Measurements from ENCODE around the gene MAP10.

Gene MAP10

GRCh38 chr1:232792949-232793348, 12.3 kb upstream of the MAP10 start:
- no peaks in the 10 kb centered on the region for H3K4me1 ChIP-seq
- H3K36me3 ChIP-seq: no peaks in the 10 kb centered on the region
- intact Hi-C loops (cut with DNase I; ENCODE audit: low total_unique reads): no loop called here
- H3K27ac ChIP-seq: no peak overlapping the region
- no peak for DNase-seq
- no peak for TF ChIP-seq CTCF (IDR thresholded peaks at IDR 0.05)
- no peaks in the 10 kb centered on the region for H3K9me3 ChIP-seq
- peaks cover 0 to 3% of the 10 kb centered on the region in 2 donors for H3K27me3 ChIP-seq
- no peak overlapping the region for H3K4me3 ChIP-seq

DNA sequence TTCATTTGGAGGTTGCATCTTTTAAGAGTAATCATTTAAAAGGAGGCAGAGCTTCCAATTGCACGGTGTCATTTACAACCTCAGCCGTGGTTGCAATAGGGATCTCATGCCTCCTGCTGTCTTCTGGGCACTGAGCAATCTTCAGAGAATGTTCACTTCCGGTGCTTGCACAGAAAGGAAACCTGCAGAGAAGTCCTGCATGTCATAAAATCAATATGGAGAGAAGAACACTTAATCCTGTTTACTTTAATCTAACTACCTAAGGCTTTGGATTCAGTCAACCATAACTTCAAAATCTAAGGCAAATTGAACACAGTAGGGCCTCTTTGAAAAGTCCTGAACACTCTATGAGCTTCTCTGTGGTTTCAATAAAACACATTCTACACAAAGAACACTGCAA, 11.3 kb upstream of the MAP10 start:
- Histone ChIP-seq H3K4me1 (no peaks in the 10 kb centered on the region), H3K36me3 (no peaks in the 10 kb centered on the region)

GRCh38 chr1:232795497-232796053, 9.6 kb upstream of the MAP10 start:
- intact Hi-C loops (cut with DNase I; ENCODE audit: low total_unique reads): no loop called here
- no peak for TF ChIP-seq CTCF (IDR thresholded peaks at IDR 0.05)
- Histone ChIP-seq H3K4me1 (no peaks in the 10 kb centered on the region), H3K4me3 (no peak overlapping the region), H3K27me3 (no peaks in the 10 kb centered on the region), H3K9me3 (no peaks in the 10 kb centered on the region), H3K27ac (no peak overlapping the region), H3K36me3 (no peaks in the 10 kb centered on the region)
- no peak for DNase-seq

More for the DNA sequence above, 11.3 kb upstream of the MAP10 start:
- Histone ChIP-seq H3K9me3 (no peaks in the 10 kb centered on the region), H3K27me3 (no peaks in the 10 kb centered on the region), H3K4me3 (no peak overlapping the region), H3K27ac (no peak overlapping the region)
- no peak for DNase-seq
- intact Hi-C loops (cut with DNase I; ENCODE audit: low total_unique reads): no loop called here
- TF ChIP-seq CTCF (IDR thresholded peaks at IDR 0.05): no peak

GRCh38 chr1:232797856-232798510, 7.2 kb upstream of the MAP10 start:
- intact Hi-C loops (cut with DNase I; ENCODE audit: low total_unique reads): no loop called here
- no peak for TF ChIP-seq CTCF (IDR thresholded peaks at IDR 0.05)
- no peaks in the 10 kb centered on the region for H3K9me3 ChIP-seq
- no peaks in the 10 kb centered on the region for H3K4me1 ChIP-seq
- no peaks in the 10 kb centered on the region for H3K27me3 ChIP-seq
- no peak overlapping the region for H3K4me3 ChIP-seq
- H3K27ac ChIP-seq: no peak overlapping the region
- DNase-seq: no peak
- no peaks in the 10 kb centered on the region for H3K36me3 ChIP-seq

- no peaks in the 10 kb centered on the region for H3K9me3 ChIP-seq
- no peak overlapping the region for H3K4me3 ChIP-seq
- intact Hi-C loops (cut with DNase I; ENCODE audit: low total_unique reads): no loop called here
- H3K36me3 ChIP-seq: no peaks in the 10 kb centered on the region
- no peak overlapping the region for H3K27ac ChIP-seq
- no peak for TF ChIP-seq CTCF (IDR thresholded peaks at IDR 0.05)
- H3K27me3 ChIP-seq: no peaks in the 10 kb centered on the region
- no peak for DNase-seq
- no peaks in the 10 kb centered on the region for H3K4me1 ChIP-seq
Observed at GRCh38 chr1:232798920-232799319, 6.3 kb upstream of the MAP10 start.
